GM23338 (cell line): ENCODE data around the gene THOC7. TPM values are rescaled to one million over a fixed set of nuclear protein-coding genes. Genes with fewer than 3 reads are reported as not detected.

Experiments used
- ATAC-seq: fragments of 200-7000 bp; cut with Tn5 transposase; 3 replicates; pipeline ENCODE4 v1.9.1; 2020
- DNase-seq: peaks from one replicate; pipeline ENCODE4 v3.0.0-alpha.2; 2015; ENCODE audit warnings: low spot score
- H2AFZ ChIP-seq: fragments of 200-600 bp; sonication (generic); 2 replicates; pipeline ENCODE4 v1.8.0; 2016; ENCODE audit warnings: antibody characterized with exemption, mild to moderate bottlenecking, moderate library complexity
- H3F3A ChIP-seq: fragments of 200-600 bp; sonication (generic); replicated peaks from 2 replicates; pipeline ENCODE4 v1.8.0; 2017; ENCODE audit warnings: antibody characterized with exemption, mixed run types, low read depth
- H3K27ac ChIP-seq: fragments of 200-600 bp; sonication (generic); 2 replicates; pipeline ENCODE4 v1.6.1; 2016; ENCODE audit warnings: low read depth
- H3K27me3 ChIP-seq: fragments of 200-600 bp; sonication (generic); 2 replicates; pipeline ENCODE4 v1.8.0; 2016; ENCODE audit warnings: mild to moderate bottlenecking, mixed run types, moderate library complexity; ENCODE audit not compliant: insufficient read depth
- H3K36me3 ChIP-seq: fragments of 200-600 bp; sonication (generic); 2 replicates; pipeline ENCODE4 v1.8.0; 2016; ENCODE audit warnings: mild to moderate bottlenecking; ENCODE audit not compliant: insufficient read depth
- H3K4me1 ChIP-seq: fragments of 200-600 bp; sonication (generic); 2 replicates; pipeline ENCODE4 v1.8.0; 2016; ENCODE audit warnings: mild to moderate bottlenecking, moderate library complexity; ENCODE audit not compliant: insufficient read depth
- H3K4me2 ChIP-seq: fragments of 200-600 bp; sonication (generic); 2 replicates; pipeline ENCODE4 v1.7.1; 2017; ENCODE audit warnings: mixed run types
- H3K4me3 ChIP-seq: fragments of 200-600 bp; sonication (generic); 2 replicates; pipeline ENCODE4 v1.6.1; 2016; ENCODE audit warnings: mixed run types
- H3K79me2 ChIP-seq: fragments of 200-600 bp; sonication (generic); replicated peaks from 2 replicates; pipeline ENCODE4 v1.8.0; 2017; ENCODE audit warnings: mild to moderate bottlenecking; ENCODE audit not compliant: insufficient read depth
- H3K9me2 ChIP-seq: fragments of 200-600 bp; sonication (generic); 2 replicates; pipeline ENCODE4 v1.8.0; 2017; ENCODE audit not compliant: insufficient read depth
- H4K20me1 ChIP-seq: fragments of 200-600 bp; sonication (generic); replicated peaks from 2 replicates; pipeline ENCODE4 v1.8.0; 2017; ENCODE audit warnings: mild to moderate bottlenecking; ENCODE audit not compliant: insufficient read depth
- H3K27ac Mint-ChIP-seq: 2 replicates; pipeline ENCODE4 v1.8.0; 2020; ENCODE audit warnings: inconsistent platforms, mild to moderate bottlenecking, moderate library complexity, mixed read lengths
- H3K27me3 Mint-ChIP-seq: 3 replicates; pipeline ENCODE4 v1.8.0; 2022; ENCODE audit warnings: low read depth, mild to moderate bottlenecking, moderate library complexity, mixed read lengths, inconsistent platforms; ENCODE audit not compliant: insufficient read depth, poor library complexity
- H3K36me3 Mint-ChIP-seq: 3 replicates; pipeline ENCODE4 v1.8.0; 2021; ENCODE audit warnings: low read depth, mild to moderate bottlenecking, inconsistent platforms, moderate library complexity, mixed read lengths
- H3K4me1 Mint-ChIP-seq: 3 replicates; pipeline ENCODE4 v1.8.0; 2020; ENCODE audit warnings: mild to moderate bottlenecking, inconsistent platforms, mixed read lengths
- H3K4me3 Mint-ChIP-seq: 3 replicates; pipeline ENCODE4 v1.8.0; 2021; ENCODE audit warnings: moderate library complexity, mild to moderate bottlenecking, inconsistent platforms, mixed read lengths
- H3K9me3 Mint-ChIP-seq: 3 replicates; pipeline ENCODE4 v1.8.0; 2020; ENCODE audit warnings: moderate library complexity, mild to moderate bottlenecking, inconsistent platforms, mixed read lengths
- EZH2 ChIP-seq: fragments of 200-600 bp; sonication (generic); IDR thresholded peaks from one replicate; pipeline ENCODE4 v1.8.0; 2017; ENCODE audit warnings: antibody characterized with exemption, mild to moderate bottlenecking, low read depth; ENCODE audit not compliant: unreplicated experiment
- EZH2phosphoT487 ChIP-seq: fragments of 200-600 bp; sonication (generic); IDR thresholded peaks from one replicate; pipeline ENCODE4 v1.8.1; 2018; ENCODE audit warnings: antibody characterized with exemption; ENCODE audit not compliant: unreplicated experiment
- JUNB ChIP-seq: IDR thresholded peaks from one replicate; pipeline ENCODE4 v1.6.1; 2016; ENCODE audit warnings: antibody characterized with exemption; ENCODE audit not compliant: unreplicated experiment
- POLR2AphosphoS5 ChIP-seq: IDR thresholded peaks from 2 replicates; pipeline ENCODE4 v1.6.1; 2016; ENCODE audit warnings: antibody characterized with exemption, low read depth
- REST ChIP-seq: IDR thresholded peaks from one replicate; pipeline ENCODE4 v1.6.1; 2018; ENCODE audit warnings: antibody characterized with exemption; ENCODE audit not compliant: unreplicated experiment
- STAT1 ChIP-seq: IDR thresholded peaks from one replicate; pipeline ENCODE4 v1.6.1; 2016; ENCODE audit warnings: antibody characterized with exemption; ENCODE audit not compliant: unreplicated experiment
- ZNF331 ChIP-seq: fragments of 250-450 bp; sonication (Bioruptor Pico); IDR thresholded peaks from 2 replicates; pipeline ENCODE4 v1.5.0; 2020; ENCODE audit warnings: low read depth, mild to moderate bottlenecking, moderate library complexity
- ZNF462 ChIP-seq: fragments of 250-450 bp; sonication (Bioruptor Pico); IDR thresholded peaks from 2 replicates; pipeline ENCODE4 v1.5.0; 2020; ENCODE audit warnings: mild to moderate bottlenecking, moderate library complexity
- polyA plus RNA-seq: library from polyadenylated mRNA; unstranded; fragments of >200 nt; fragmentation: Nextera tagmentation; extraction: Ambion mirVana; gene quantifications from 2 replicates; pipeline ENCODE4 v1.2.1, GENCODE V29; 2016
- total RNA-seq: library from RNA; depleted of rRNA; stranded (reverse); fragments of >200 nt; shearing (Covaris generic); gene quantifications from 2 replicates; pipeline ENCODE4 v1.2.3, GENCODE V29; 2014
- TF ChIP-seq, protein P1 (sequence below), 2 experiments: fragments of 200-600 bp in 1 of 2; sonication (generic) in 1 of 2; conservative IDR thresholded peaks; 2 replicates each; pipeline versions ENCODE4 v1.5.1 to v1.6.1; 2016 to 2017; ENCODE audit warnings: antibody characterized with exemption in 2 of 2, low read depth in 2 of 2, mild to moderate bottlenecking in 2 of 2, moderate library complexity in 1 of 2
- TF ChIP-seq, protein P2 (sequence below): IDR thresholded peaks from 2 replicates; pipeline ENCODE4 v1.6.1; 2016; ENCODE audit warnings: antibody characterized with exemption

The THOC7 gene
- total and polyA plus RNA-seq, 2 experiments from 2014 or later, result 53.9 to 166 TPM

- Mint-ChIP-seq H3K27ac (no peak overlapping the region), H3K36me3 (no peaks in the 10 kb centered on the region), H3K4me1 (peaks cover 43% of the 10 kb centered on the region), H3K9me3 (no peaks in the 10 kb centered on the region), H3K27me3 (no peaks in the 10 kb centered on the region), H3K4me3 (no peak overlapping the region)
- peaks cover 26% of the 10 kb centered on the region for H3K4me1 ChIP-seq
- ATAC-seq (no peak), DNase-seq (no peak)
- no peak overlapping the region for H3K27ac ChIP-seq
- H3K36me3 ChIP-seq, result no peaks in the 10 kb centered on the region
- TF ChIP-seq POLR2AphosphoS5, result no peak
- H3K4me2 ChIP-seq, result no peak overlapping the region
- peaks cover 95% of the 10 kb centered on the region for H3K79me2 ChIP-seq
- no peaks in the 10 kb centered on the region for H3F3A ChIP-seq
- no peaks in the 10 kb centered on the region for H3K27me3 ChIP-seq
- no peaks in the 10 kb centered on the region; the same call in 1 of the 2 replicates for H4K20me1 ChIP-seq
- no peaks in the 10 kb centered on the region for H3K9me2 ChIP-seq
- no peak overlapping the region for H3K4me3 ChIP-seq
- H2AFZ ChIP-seq, result no peak overlapping the region
Measured at GRCh38 chr3:63875510-63875909, 11.9 kb upstream of the THOC7 start.

GRCh38 chr3:63874769-63875168 lies 11.2 kb upstream of the THOC7 start:
- DNase-seq, result no peak
- Histone ChIP-seq H3K79me2 (peaks cover 95% of the 10 kb centered on the region), H3K27ac (no peak overlapping the region), H3K27me3 (no peaks in the 10 kb centered on the region), H3K9me2 (no peaks in the 10 kb centered on the region), H3K4me3 (no peak overlapping the region), H3K4me1 (peaks cover 30% of the 10 kb centered on the region), H4K20me1 (no peaks in the 10 kb centered on the region; the same call in 1 of the 2 replicates), H3K4me2 (no peak overlapping the region), H3F3A (no peaks in the 10 kb centered on the region), H2AFZ (no peak overlapping the region), H3K36me3 (no peaks in the 10 kb centered on the region)
- Mint-ChIP-seq H3K4me1 (peaks cover 43% of the 10 kb centered on the region), H3K27me3 (no peaks in the 10 kb centered on the region), H3K36me3 (no peaks in the 10 kb centered on the region), H3K27ac (no peak overlapping the region), H3K9me3 (no peaks in the 10 kb centered on the region), H3K4me3 (no peak overlapping the region)
- ATAC-seq, result no peak
- TF ChIP-seq ZNF331 (no peak), ZNF462 (CRISPR knock-in tag) (no peak), POLR2AphosphoS5 (no peak), STAT1 (no peak), REST (no peak), EZH2phosphoT487 (no peak), EZH2 (no peak), JUNB (no peak)
- TF ChIP-seq, protein P1, sequence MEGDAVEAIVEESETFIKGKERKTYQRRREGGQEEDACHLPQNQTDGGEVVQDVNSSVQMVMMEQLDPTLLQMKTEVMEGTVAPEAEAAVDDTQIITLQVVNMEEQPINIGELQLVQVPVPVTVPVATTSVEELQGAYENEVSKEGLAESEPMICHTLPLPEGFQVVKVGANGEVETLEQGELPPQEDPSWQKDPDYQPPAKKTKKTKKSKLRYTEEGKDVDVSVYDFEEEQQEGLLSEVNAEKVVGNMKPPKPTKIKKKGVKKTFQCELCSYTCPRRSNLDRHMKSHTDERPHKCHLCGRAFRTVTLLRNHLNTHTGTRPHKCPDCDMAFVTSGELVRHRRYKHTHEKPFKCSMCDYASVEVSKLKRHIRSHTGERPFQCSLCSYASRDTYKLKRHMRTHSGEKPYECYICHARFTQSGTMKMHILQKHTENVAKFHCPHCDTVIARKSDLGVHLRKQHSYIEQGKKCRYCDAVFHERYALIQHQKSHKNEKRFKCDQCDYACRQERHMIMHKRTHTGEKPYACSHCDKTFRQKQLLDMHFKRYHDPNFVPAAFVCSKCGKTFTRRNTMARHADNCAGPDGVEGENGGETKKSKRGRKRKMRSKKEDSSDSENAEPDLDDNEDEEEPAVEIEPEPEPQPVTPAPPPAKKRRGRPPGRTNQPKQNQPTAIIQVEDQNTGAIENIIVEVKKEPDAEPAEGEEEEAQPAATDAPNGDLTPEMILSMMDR (conservative IDR thresholded peaks at IDR 0.05; ENCODE audit: low read depth in 2 of 2), result no peak
- TF ChIP-seq, protein P2, sequence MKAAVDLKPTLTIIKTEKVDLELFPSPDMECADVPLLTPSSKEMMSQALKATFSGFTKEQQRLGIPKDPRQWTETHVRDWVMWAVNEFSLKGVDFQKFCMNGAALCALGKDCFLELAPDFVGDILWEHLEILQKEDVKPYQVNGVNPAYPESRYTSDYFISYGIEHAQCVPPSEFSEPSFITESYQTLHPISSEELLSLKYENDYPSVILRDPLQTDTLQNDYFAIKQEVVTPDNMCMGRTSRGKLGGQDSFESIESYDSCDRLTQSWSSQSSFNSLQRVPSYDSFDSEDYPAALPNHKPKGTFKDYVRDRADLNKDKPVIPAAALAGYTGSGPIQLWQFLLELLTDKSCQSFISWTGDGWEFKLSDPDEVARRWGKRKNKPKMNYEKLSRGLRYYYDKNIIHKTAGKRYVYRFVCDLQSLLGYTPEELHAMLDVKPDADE, result no peak
